ENCODE results near the gene ARRDC3.
"Not testable (repeated sequence)": the region's sequence is repeated elsewhere in the genome, so short reads cannot be mapped to it uniquely, and the experiment has no call there.

The ARRDC3 gene

DNA sequence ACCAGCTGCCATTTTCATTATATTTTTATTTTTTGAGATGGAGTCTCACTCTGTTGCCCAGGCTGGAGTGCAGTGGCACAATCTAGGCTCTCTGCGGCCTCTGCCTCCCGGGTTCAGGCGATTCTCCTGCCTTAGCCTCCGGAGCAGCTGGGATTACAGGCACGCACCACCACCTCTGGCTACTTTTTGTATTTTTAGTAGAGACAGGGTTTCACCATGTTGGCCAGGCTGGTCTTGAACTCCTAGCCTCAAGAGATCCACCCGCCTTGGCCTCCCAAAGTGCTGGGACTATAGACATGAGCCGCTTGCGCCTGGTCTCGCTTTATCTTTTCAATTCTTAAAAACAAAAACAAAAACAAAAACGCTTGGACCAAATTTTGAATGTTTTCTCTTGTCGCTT, 2.5 kb upstream of the ARRDC3 start:
- not testable (repeated sequence) for DNase-seq

GRCh38 chr5:91384671-91385430, 1.7 kb upstream of the ARRDC3 start:
- DNase-seq: peak in 13 of 56 donors; percentile 1 to 80 (median 25)

DNA sequence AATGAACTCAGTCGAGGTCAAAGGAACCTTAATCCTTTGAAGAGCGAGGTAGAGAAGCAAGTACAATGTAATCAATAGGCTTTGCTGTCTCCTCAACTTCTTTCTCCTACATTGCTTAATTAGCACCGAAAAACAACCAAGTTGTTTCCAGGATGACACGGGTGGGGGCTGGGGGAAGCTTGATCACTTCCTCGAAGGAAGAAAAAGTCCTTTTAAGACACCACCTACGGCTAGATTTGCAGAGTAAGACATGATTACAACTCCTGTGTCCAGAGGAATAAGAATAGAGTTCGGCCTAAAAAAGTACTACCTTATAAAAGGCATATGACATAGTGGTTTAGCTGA, 811 bp upstream of the ARRDC3 start:
- peak in 11 of 56 donors; percentile 2 to 51 (median 21) for DNase-seq

DNA sequence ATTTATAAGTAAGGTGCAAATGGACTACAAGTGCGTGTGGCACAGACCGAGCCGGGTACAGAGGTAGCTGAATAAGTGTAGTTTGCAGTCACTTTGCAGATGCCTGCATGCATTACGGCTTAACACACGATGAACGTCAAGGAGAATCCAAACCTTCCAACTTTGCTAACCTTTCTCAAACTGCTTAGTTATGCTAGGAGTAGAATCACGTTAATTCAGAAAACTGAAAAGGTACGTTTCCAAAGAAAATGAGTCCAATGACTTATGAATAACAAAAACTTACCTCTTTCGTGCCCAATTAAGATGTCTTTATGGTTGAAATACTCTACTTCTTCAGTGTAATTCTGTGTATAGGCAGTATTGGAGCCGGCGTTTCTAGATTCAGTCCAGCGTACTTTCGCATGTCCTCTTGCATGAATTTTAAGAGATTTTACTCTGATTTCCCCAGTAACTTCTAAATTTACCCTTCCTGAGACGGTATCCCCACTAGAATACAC, 539 bp downstream of the ARRDC3 start:
- peak in 20 of 56 donors; percentile 1 to 43 (median 16) for DNase-seq

DNA sequence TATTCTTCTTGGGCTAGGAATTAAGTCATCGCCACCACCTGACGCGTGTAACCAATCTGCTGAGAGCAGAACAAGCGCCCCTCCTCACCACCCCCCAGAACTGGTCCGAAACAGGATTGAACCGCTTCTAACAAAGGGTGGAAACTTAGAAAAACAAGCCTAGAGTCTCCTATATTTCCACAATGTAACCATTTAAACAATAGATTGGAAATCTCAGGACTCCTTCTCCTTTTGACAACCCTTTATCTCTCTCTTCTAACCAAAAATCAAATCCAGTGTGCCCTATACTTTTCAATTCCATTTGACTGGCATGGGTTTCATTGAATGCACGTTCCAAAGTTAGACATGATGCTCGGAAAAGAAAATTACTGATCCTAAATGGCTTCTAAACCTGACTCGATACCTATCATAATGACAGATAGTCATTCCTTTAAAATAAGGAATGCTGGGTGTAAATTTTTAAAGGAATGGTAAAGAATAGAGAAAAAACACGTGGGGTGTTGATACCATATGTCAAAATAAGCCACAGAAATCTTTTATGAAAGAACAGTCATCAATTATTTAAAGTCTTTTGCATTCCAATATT, 1.2 kb downstream of the ARRDC3 start:
- peak in 53 of 56 donors; percentile 4 to 89 (median 70) for DNase-seq

- no peak for DNase-seq
Measured at GRCh38 chr5:91381239-91381773, 1.8 kb downstream of the ARRDC3 start.

DNA sequence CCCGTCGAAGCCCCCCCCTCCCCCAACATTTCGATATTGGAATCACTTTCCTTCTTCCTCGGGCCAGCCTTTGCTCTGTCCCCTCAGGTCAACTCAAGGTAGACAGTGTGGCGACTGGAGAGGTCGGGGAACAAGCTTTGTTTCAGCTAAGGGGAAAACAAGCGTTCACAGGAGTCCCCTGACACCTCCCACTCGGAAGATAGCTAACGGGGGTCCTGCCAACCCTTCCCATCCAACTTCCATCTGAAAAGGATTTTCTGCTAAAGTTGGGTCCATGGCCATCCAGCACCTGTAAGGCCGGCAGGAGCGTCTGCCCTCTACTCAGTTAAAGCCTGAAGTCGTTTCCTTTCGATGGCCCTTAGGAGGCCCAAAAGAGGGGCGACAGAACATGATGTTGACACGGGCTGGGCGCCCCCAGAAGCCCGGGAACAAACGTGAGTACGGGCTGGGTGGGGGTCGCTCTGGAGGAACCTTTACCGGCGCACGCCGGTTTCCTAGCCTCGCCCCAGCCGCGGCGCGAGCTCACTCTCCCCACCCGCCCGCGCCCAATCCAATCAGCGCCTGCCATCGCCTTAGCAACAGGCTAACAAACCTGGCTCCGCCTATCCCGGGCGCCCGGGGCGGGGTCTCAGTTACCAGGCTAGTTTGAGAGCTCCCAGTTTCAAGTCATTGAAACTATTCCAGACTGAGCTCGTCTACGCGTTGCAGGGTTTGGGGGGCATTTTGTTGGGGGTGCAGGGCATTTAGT, 2.5 kb downstream of the ARRDC3 start:
- DNase-seq: peak; percentile 51 to 99 (median 97)

GRCh38 chr5:91379914-91380490, 3.1 kb downstream of the ARRDC3 start:
- peak; percentile 46 to 99 (median 86) for DNase-seq

DNA sequence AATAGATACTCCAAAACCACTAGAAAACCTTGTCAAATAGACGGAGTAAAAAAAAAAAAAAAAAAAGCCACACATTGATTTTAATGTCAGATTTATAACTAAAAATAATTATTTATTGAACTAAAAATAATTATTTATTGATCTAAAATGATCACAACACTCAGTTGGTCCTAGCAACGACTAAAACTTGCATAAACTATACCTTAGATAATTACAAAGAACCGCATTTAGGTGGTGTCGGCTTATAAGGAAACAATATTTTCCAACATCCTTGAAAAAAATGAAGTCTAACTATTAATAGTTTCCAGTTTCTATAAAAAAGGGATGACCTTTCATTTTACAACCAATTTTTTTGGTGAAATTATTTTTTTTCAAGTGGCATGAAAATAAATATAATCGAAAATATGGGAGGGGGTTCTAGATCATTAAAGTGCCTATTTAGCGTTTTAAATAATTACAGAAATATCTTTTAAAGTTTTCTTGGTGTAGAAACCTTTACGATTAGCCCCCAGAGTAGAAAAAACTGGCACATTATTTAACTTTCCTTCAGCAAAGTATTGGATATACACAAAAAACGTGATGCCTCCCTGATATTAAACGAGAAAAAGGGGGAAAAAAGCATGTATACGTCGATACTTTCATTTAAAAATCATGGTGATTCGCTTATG, 3.7 kb downstream of the ARRDC3 start:
- no peak for DNase-seq

DNA sequence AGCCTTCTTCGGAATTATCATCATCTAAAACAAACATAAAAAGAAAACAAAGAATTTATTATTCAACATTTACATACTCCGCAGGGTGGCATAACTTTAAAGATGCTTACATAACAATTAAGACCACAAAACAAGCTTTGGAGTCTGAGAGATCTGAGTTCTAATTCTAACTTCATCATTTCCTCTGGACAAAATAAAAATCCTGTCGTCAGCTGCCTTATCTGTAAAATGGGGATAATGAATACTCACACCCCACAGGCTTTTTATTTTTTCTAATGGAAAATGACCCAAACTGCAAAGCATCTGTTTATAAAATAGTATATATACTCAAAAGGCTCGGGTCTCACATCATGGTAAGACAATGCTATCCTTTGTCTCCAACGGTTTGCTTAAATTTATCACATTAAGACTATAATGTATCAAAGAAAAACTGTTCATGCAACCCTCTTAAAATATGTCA, 4.3 kb downstream of the ARRDC3 start:
- no peak for DNase-seq

DNA sequence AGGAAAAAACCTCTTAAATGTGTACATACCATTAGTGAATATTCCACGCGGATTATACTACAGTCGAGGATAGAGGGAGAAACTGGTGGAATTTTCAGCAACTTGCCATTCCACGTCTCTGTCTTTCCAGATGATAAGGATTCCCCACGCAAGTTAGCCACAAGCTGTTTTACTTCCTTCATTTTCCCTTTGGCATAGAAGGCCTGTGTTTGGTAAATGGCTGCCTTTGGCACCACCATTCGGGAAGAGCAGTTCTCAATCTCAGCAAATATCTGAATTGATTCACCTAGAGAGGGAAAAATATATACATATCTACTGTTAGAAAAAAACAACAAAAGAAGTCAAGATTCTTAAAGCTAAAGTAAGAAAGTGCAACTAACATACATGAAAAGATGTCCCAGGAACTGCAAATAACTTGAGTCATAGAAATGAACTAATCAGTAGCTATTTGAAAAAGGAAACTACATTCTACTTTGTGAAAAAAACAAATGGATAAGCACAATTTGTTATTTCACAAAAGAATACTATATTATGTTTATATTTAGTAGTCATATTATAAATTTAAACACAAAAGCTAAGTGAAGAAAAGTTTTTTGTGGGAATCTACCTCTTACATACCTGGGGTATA, 8.1 kb downstream of the ARRDC3 start:
- no peak for DNase-seq

GRCh38 chr5:91373600-91373999, 9.5 kb downstream of the ARRDC3 start:
- no peak for DNase-seq

DNA sequence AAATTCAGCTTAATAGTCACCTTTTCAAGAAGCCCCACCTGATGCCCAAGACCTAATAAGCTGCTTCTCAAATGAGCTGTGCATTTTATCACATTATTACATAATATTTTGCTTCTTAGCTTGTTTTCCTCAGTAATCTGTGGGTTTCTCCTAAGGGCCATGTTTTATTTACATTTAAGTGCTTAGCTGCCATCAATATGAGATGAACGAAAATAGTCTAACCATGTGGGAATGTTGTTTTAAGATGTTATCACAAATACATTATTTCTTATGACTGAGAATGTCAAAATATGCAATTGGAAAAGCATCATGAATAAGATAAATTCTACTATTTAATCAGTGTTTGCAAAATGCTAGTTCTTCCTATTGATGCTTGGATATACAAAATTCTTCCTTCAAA, 10.1 kb downstream of the ARRDC3 start:
- no peak for DNase-seq

GRCh38 chr5:91369480-91369879, 13.6 kb downstream of the ARRDC3 start:
- no peak for DNase-seq

DNA sequence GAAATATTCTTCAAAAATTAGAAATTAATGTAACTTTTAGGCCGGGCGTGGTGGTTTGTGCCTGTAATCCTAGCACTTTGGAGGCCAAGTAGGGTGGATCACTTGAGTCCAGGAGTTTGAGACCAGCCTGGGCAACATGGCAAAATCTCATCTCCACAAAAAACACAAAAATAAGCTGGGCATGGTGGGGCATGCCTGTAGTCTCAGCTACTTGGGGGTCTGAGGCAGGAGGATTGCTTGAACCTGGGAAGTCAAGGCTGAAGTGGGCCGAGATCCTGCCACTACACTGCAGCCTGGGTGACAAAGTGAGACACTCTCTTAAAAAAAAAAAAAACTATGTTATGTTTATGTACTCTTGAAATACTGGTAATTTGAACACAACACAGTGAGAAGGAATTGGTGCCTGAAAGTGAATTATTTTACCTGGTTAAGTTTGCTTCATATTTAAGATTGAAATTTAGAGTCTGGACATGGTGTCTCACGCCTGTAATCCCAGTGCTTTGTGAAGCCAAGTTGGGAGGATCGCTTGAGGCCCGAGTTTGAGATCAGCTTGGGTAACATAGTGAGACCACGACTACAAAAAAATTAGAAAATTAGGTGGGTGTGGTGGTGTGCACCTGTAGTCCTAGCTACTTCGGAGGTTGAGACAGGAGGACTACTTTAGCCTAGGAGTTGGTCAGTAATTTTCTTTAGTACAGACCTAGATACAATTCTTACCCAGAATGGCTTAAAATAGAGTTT, 15.0 kb downstream of the ARRDC3 start:
- DNase-seq: no peak

DNA sequence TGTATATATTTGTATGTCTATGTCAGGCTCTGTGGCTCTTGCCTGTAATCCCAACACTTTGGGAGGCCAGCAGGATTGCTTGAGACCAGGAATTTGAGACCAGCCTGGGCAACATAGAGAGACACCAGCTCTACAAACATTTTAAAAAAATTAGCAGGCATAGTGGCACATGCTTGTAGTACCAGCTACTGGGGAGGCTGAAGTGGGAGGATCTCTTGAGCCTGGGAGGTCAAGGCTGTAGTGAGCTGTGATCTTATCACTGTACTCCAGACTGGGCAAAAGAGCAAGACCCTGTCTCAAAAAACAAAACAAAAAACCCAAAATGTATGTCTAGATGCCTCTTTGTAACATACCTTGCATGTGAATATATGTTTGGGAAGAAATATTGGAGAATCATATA, 15.8 kb downstream of the ARRDC3 start:
- DNase-seq: no peak

GRCh38 chr5:91366551-91366950, 16.6 kb downstream of the ARRDC3 start:
- DNase-seq: no peak

DNA sequence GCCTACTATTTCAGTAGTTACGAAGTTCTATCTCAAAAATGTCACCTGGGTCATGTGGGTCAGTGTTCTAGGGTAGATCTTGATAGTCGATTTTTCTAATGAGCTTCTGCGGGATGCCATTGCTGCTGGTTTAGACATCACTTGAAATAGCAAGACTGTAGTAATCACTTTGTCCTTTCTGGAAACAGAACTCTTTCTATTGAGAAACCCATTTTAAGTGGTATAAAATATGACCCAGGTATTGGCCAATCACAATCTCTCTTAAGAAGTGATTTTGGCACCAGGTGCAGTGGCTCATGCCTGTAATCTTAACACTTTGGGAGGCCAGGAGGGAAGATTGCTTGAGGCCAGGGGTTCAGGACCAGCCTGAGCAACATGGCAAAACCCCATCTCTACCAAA, 17.6 kb downstream of the ARRDC3 start:
- DNase-seq: no peak

DNA sequence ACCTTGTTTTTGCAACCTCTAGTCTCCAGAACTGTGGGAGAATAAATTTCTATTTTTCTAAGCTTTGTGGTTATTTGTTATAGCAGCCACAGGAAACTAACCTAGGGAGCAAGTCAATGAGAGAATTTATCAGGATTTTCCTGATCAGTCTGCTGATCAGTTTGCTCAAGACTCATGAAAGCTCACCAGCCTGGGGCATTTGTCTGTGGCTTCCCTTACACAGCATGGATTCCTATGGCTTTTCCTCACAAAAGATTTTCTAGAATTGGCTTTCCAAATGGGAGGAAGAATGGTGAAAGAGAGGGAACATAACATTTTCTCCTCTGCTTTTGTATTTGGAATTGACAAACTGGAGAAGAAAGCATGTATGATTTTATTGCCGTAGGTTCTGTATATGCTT, 20.2 kb downstream of the ARRDC3 start:
- no peak for DNase-seq

- DNase-seq: no peak
Measured at GRCh38 chr5:91361790-91362189, 21.3 kb downstream of the ARRDC3 start.
